NCI-H2107 treated with DMSO at 0.1 percent for 48 hours (cell line): Measurements from ENCODE around the gene TMUB1.
"Not testable (repeated sequence)": the region's sequence is repeated elsewhere in the genome, so short reads cannot be mapped to it uniquely, and the experiment has no call there.

Experiments used
- DNase-seq: peaks from one replicate; lab custom pipeline; 2025; ENCODE audit not compliant: unreplicated experiment; lab: John Stamatoyannopoulos, UW

TMUB1 gene

GRCh38 chr7:151057506-151057988 lies 25.7 kb downstream of the TMUB1 start, which contains the start of gene CDK5:
TSS of gene CDK5 (minus strand) at chr7:151057897. CDS start at chr7:151057848, 49 bp downstream.
- no peak for DNase-seq

DNA sequence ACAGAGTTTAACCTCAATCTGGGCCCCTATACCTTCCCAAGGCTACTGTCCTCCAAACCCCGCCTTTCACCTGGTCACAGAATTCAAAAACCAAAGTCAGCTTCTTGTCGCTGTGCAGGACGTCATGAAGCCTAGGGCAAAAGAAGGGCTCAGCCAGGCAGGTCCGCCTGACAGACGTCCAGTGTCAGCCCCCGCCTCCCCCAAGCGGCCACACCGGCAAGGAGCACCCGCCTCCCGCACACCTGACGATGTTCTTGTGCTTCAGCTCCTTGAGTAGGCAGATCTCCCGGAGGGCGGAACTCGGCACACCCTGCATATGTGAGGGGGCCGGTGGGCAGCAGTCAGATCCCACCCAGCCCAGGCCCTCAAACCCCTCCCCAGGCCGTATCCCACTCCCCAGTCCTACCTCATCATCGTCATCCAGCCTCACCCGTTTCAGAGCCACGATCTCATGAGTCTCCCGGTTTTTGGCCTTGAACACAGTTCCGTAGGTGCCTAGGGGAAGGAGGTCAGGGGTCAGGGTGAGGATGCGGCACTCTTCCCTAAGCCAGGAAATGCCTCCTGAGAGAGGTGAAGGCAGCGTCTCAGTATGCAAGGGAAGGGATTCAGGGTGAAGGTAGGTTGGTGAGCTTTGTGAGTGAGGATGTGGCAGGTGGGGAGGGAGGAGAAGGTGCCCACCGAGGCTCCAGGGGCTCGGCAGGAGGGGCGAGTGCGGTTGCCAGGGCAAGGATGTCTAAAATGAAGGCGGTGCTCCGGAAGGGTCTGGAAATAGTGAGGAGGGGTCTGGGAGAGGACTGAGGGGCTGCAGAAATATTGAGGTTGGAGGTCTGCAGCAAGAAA lies 26.4 kb downstream of the TMUB1 start:
- DNase-seq: no peak

- no peak for DNase-seq
Observed at GRCh38 chr7:151056283-151056665, 27.0 kb downstream of the TMUB1 start.

- DNase-seq: no peak
Observed at GRCh38 chr7:151053751-151054150, 29.5 kb downstream of the TMUB1 start.

DNA sequence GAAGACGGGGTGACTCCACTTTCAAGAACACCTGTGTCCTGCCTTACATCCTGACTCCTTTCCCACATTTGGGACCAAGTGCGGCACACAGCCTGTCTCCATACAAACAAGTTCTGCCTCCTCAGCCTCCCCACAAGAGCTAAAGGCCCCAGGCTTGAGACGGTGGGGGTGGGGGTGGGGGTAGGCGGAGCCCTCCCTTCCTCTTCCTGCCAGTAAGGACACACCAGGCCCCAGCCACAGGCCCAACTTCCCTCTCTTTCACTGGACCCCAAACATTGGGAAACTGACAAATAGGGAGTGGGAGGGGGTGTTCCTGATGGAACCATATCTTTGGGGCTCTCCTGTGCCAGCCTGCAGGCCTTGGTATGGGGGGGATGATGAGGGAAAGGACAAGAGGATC lies 30.2 kb downstream of the TMUB1 start:
- DNase-seq: no peak

- DNase-seq: no peak
Observed at GRCh38 chr7:151051108-151051507, 32.2 kb downstream of the TMUB1 start.

DNA sequence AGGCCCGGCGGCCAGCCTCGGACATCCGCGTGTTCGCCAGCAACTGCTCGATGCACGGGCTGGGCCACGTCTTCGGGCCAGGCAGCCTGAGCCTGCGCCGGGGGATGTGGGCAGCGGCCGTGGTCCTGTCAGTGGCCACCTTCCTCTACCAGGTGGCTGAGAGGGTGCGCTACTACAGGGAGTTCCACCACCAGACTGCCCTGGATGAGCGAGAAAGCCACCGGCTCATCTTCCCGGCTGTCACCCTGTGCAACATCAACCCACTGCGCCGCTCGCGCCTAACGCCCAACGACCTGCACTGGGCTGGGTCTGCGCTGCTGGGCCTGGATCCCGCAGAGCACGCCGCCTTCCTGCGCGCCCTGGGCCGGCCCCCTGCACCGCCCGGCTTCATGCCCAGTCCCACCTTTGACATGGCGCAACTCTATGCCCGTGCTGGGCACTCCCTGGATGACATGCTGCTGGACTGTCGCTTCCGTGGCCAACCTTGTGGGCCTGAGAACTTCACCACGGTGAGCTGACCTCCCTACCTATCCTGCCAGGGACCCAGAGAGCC lies 34.3 kb downstream of the TMUB1 start:
- no peak for DNase-seq

DNA sequence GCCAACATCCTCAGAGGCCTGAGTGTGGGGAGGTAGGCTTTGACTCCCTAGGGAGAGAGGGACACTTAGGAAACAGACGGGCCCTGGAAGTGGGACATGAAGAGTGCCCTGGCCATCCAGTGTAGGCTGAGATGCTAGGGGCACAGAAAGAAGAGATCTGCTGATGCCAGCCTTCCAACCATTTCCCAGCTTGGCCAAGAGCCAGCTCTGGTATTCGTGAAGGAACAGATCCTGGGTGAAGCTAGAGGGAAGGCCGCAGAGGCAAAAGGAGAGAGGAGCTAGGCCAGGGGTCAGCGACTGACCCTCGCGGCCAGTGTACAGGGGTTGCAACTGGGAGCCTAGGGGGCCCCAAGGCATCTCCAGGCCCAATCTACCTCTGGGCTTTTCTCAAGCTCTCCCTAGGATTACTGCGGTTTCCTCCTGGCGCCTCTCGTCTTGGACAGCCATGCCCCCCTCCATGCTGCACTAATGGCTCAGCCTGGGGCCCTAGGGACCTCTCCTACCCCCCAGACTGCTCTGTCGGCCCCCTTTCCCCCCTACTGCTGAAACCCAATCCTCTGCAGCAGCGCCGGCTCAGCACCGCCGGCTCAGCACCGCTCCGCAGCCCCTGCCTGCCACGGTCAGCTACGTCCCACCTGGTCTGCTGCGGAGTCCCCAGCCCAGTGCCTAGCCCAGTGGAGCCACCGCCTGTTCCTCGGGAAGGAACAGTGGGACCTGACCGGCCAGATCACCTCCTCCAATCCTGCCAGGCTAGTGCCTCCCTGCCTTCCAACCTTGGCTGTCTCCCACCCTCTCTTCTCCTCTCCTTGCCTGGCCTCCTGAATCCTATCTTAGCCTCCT lies 35.1 kb downstream of the TMUB1 start, which contains the start of gene ASIC3:
ASIC3 (plus strand) TSS at position 556 of the 840 bp plus-strand sequence. CDS start 355 bp downstream, outside the sequence.
- DNase-seq: peak; percentile 30

DNA sequence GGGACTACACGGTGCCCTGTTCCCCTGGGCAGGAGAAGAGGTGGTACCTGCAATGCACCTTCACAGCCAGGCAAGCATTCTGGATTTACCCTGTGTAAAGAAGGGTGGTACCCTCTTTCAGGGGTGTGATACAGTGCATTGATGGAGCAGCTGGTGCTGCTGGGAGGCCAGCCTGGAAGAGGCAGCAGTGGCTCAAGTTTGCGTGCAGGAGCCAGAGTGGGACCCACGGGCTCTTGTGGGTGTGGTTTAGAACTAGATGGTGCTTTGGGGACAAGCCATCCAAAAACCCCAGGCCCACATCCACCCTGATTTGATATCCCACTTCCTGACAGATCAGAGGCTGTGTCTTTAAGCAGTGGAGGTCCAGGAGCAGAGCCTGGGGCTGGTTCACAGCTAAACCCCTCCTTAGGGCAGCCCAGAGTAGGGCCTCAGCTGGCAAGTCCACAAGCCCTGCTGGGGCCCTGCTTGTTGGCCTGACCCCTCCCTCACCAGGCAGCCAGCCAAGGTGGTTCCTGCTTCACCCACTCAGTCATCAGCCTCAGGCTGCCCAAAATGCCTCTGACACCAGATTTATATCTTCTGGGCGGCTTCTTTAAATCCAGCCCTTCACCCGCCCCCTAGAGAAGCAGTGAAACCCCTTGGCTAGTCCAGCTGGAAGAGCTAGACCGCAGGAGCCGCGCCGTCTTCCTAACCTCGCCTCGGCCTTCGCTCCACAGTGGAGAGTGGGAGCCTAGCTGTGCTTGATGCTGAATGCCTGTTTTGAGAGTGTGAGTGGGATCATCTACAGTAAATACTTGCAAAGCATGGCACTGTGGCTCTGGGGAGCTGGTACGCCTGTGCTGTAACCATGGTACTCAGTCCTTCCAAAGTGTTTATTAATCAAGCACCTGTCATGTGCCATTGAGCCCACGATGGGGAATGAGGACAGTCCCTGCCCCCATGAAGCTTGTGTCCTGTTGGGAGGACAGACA lies 36.4 kb downstream of the TMUB1 start:
- DNase-seq: no peak

DNA sequence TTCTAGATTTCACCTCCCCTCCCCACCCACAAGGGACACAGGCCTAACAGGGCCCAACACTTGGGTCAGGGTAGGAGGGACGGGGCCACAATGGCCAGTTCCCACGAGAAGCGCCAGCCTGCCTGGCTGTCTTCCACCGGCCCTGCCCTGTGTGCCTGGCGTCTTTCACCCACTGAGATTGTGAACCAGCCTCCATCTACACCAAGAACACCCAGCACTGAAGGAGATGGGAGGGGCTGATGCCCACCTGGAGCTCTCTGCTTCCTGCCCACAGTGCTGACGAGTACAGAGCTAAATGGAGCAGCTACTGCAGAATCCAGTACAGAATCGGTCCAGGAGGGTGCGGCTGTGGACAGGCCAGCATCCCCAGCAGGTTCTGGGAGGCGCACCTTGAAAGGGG lies 37.3 kb downstream of the TMUB1 start:
- DNase-seq: no peak

DNA sequence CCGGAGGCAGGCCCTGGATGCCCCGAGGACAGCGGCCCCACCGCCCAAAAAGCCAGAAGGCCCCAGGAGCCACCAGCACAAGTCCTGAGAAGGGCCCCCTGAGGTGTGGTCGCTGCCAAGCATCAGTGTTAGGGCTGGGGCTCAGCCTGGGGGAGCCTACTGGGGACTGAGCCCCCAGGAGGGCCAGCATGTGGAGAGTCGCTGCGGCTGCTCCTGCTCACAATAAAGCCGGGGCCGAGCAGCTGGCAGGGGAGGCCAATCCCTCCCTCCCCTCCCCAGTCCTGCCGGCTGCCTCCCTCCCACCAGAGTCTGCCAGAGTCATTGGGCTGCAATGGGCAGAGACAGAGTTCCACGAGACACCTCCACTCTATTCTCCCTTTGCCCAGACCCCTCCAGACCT lies 38.0 kb downstream of the TMUB1 start:
- no peak for DNase-seq

GRCh38 chr7:151043959-151044358 lies 39.3 kb downstream of the TMUB1 start:
- DNase-seq: no peak

DNA sequence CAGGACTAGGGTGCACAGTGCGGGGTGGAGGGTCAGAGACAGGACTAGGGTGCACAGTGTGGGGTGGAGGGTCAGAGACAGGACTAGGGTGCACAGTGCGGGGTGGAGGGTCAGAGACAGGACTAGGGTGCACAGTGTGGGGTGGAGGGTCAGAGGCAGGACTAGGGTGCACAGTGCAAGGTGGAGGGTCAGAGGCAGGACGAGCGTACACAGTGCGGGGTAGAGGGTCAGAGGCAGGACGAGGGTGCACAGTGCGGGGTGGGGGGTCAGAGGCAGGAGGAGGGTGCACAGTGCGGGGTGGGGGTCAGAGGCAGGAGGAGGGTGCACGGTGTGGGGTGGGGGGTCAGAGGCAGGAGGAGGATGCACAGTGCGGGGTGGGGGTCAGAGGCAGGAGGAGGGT lies 39.8 kb downstream of the TMUB1 start:
- DNase-seq: not testable (repeated sequence)

DNA sequence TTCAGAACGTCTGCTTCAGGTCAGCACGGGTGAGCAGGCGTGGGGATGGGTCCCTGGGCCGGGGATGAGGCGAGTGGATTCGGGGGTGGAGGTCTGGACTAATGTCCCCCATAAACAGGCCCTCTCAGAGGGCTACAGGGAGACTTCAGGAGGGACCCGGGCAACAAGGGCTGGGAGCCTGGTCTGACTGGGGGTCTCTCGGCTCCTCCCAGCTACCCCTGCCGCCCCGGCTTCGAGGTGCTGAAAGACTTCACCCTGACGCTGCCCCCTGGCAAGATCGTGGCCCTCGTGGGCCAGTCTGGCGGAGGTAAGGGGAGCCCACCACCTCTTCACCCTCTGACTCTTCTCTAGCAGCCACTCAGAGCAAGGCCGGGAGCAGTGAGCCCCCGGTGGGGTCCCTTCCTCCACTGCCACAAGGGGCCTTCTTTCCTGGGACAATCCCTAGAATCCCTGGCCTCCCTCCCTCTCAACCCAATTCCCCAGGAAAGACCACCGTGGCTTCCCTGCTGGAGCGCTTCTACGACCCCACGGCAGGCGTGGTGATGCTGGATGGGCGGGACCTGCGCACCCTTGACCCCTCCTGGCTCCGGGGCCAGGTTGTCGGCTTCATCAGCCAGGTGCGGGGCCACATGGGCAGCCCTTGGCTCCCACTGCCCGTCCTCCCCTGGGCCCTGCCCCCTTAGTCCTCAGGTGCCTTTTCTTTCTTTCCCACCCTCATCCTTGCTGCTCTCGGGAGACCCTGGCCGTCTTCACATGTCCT lies 42.5 kb downstream of the TMUB1 start:
- no peak for DNase-seq

DNA sequence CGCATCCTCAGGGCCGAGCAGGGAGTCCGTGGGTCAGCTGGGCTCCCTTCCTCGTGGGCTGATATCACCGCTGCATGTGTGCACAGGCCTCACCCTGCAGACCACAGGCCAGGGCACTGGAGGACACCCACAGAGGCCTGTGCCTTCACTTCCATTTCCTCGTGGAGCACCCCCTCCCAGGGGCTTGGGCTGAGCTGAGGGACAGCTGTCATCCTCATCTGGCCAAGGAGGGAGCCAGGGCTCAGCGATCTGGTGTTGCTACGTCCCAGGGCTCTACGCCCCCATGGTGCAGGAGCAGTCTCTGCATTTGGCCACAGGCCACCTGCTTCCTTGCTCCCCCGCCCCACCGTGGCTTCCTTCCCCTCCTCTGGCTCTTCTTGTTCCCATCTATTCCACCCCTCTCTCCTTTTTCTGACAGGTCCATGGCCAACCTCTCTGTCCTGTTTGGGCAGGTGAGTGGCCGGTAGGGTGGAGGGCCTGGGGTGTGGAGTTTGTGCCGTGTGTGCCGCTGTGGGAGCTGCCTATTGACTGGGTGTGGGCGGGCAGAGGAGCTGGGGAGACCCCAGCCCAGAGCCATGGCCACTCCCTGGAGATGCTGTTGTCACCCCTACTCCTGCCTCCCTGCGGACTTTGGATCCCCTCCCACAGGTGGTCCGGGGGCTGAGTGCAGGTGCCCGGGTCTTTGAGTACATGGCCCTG lies 43.3 kb downstream of the TMUB1 start:
- DNase-seq: no peak

DNA sequence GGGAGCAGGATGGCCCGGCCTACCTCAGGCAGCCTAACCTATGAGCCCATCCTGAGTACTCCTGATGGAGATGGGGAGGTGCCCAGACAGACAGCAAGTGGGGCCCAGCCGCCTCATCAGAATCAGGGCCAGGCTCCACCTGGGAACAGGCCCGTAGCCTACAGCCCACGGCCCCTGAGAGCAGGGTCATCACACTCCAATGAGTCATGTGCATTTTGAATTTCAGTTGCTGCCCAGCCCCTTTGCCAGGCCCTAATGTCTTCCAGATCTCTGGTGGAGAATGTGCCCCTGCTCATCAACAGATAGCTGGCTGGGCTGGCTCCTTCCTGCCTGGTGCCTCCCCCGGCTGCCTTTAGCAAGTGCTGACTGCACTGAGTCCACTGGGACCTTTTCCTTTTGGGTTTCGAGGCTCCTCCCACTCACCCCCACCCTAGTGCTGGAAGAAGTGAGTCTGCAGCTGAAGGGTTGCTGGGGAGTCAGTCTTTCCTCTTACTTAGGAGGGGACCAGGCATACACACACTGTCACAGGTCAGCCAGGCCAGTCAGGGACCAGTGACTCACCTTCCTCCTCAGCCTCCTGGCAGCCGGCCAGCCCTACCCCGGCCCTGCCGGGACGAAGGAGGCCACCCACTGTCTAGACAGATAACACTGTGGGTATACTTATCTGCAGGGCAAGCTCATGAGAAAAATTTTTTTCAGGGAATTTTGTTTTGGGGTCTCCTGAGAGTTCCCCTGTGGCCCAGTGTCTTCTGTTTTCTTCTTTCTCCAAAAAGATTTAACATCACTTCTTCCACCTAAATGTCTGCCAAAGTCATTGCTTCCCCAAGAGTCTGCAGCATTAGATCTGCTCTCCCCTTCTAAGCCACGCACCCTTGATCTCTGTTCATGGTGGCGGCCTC lies 44.1 kb downstream of the TMUB1 start:
- no peak for DNase-seq

- no peak for DNase-seq
Observed at GRCh38 chr7:151035902-151036301, 47.4 kb downstream of the TMUB1 start.
